Stimulated activated CD4-positive, alpha-beta T cell treated with anti-CD3 and anti-CD28 coated beads, Interleukin-15, amount 100 ng/mL, for 1 hour (primary cell): ENCODE results near the gene BPIFB6.

Experiments
- DNase-seq, 2 donors: peaks; one replicate each; pipeline ENCODE4 v3.0.0-alpha.2; 2020; ENCODE audit warnings: low read depth in 1 of 2, low spot score in 1 of 2

Gene BPIFB6

GRCh38 chr20:33015700-33016580, 15.5 kb upstream of the BPIFB6 start:
- no peak for DNase-seq

GRCh38 chr20:33016581-33017109, 14.8 kb upstream of the BPIFB6 start:
- DNase-seq: no peak

- no peak for DNase-seq
Observed at GRCh38 chr20:33017542-33017941, 13.9 kb upstream of the BPIFB6 start.

DNA sequence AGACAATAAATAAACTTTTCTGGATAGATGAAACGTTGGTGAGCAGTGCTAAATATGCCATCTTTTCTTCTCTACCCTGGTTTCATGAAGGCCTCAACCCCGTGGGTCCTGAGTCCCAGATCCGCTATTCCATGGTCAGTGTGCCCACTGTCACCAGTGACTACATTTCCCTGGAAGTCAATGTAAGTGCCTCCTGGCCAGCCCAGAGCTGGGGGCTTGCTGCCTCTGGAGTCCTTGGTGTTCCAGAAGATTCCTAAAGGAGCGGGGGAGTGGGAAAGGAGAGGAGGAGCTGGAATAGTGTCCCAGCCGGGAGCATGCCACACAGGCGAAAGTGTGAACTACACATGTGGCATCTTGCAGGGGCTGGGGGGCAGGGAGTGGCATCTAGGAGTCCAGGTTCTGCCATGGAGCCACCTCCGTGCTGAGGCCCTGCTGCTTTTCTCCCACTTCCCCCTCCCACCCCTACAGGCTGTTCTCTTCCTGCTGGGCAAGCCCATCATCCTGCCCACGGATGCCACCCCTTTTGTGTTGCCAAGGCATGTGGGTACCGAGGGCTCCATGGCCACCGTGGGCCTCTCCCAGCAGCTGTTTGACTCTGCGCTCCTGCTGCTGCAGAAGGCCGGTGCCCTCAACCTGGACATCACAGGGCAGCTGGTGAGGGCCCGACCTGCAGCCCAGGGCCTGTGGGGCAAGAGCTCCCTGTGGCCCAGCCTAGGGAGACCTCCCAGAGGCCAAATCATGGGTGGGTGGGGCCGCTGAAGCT, 13.1 kb upstream of the BPIFB6 start:
- DNase-seq: no peak

- no peak for DNase-seq
Observed at GRCh38 chr20:33019465-33020277, 11.8 kb upstream of the BPIFB6 start.

DNA sequence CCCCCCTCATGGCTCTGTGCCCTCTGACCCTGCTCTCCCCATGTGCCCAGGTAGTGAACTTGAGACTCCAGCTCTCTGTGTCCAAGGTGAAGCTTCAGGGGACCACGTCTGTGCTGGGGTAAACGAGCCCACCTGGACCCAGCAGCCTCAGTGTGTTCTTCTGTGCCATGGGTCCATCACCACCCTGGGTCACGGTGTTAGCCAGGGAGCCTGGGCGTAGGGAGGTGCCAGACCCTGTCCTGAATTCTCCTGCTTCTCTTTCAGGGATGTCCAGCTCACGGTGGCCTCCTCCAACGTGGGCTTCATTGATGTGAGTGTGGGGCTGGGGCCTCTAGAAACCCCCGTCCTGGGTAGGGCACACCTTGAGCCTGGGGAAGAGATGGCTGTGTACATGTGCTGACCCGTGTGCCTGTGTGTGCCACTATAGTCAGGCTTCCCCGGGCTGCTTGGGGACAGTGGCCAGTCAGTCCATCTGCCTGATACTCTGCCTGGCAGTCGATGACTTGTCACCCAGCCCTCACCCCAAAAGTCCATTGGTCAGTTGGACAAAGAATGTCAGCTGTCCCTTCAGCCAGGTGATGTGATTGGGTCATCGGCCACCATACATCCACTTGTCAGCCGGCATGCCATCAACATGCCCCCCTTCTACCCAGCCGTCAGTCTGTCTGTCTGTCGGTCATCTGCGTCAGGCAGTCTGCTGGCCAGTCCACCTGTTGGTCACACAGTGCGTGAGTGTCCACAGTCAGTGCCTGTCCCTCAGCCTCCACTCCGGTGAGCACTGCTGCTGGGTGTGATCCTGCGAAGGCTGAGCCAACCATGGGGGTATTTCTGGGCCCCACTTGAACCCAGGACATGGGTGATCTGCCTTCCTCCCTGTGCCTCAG, 10.9 kb upstream of the BPIFB6 start:
- no peak for DNase-seq

DNA sequence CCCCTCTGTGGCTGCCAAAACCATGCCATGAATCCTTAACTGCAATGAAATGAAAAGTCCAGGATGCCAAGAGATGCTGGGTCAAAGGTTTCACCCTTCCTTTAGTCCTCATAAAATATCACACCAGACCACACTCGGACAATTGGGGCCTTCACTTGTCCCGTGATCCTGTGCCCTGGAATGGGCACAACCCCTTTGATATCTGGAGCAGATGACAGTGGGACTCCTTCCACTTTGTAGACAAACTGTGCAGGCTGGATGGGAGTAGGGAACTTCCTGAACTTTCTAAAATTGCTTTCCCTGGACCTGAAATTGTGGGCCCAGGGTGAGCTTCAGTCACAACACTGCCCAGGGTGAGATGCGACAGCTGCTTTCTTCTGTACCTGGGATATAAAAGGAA, 9.6 kb upstream of the BPIFB6 start:
- no peak for DNase-seq

- no peak for DNase-seq
Observed at GRCh38 chr20:33022289-33022688, 9.2 kb upstream of the BPIFB6 start.

DNA sequence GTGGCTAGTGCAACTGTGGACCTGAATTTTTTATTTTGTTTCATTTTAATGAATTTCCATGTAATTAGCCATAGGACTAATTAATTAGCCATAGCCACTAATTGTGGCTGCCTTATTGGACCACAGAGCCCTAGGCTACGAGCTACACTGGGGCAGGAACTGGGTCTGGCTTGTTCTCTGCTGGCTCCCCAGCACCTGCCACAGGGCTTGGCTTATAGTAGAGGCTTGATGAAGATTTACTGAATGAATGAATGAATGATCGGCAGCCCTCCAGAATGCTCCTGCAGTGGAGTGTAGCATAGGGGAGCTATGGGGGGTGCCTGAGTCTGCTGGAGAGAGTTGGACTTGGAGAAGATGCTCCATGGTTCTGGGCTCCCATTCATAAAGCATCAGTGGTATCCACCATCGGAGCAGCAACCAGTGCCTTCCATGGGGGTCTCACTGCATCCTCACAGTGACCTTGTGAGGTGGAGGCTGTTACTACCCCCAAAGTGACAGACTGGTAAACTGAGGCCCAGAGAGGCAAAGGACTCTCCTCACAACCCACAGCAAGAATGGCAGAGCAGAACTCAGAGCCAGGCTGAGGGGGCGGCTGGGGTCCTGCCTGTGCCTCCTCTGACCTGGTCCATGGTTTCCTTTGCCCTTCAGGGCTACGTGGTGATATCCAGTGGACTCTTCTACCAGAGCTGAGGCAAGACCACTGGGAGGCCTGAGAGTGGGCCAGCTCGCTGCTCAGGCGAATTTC, 8.6 kb upstream of the BPIFB6 start:
- DNase-seq: no peak

GRCh38 chr20:33023439-33024242, 7.8 kb upstream of the BPIFB6 start:
- DNase-seq: no peak

GRCh38 chr20:33024243-33024560, 7.2 kb upstream of the BPIFB6 start:
- no peak for DNase-seq

DNA sequence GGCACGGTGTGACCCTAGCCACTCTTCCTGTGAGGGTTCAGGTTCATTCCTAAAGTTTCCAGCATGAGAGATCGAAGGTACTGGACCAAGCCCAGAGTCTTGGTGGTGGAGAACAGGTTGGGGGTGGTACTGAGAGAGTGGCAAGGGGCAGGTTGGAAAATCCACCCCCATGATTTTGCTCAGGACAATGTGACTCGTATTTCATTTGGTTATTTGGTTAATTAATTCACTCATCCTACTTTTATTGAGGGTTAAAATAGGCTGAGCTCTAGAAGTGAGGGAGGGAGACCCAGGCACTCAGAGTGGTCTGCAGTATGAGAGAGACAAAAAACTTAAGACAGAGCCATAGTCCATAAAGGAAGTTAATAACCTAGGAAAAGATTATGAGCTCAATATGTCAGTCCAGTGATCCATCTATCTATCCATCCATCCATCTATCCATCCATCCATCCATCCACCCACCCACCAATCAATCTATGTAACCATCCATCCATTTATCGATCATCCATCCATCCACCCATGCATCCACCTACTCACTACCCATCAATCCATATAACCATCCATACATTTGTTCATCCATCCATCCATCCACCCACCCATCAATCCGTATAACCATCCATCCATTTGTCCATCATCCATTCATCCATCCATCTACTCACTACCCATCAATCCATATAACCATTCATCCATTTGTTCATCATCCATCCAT, 6.7 kb upstream of the BPIFB6 start:
- DNase-seq: no peak

- DNase-seq: no peak
Observed at GRCh38 chr20:33025318-33025876, 6.1 kb upstream of the BPIFB6 start.

GRCh38 chr20:33026072-33026778, 5.2 kb upstream of the BPIFB6 start:
- DNase-seq: no peak

DNA sequence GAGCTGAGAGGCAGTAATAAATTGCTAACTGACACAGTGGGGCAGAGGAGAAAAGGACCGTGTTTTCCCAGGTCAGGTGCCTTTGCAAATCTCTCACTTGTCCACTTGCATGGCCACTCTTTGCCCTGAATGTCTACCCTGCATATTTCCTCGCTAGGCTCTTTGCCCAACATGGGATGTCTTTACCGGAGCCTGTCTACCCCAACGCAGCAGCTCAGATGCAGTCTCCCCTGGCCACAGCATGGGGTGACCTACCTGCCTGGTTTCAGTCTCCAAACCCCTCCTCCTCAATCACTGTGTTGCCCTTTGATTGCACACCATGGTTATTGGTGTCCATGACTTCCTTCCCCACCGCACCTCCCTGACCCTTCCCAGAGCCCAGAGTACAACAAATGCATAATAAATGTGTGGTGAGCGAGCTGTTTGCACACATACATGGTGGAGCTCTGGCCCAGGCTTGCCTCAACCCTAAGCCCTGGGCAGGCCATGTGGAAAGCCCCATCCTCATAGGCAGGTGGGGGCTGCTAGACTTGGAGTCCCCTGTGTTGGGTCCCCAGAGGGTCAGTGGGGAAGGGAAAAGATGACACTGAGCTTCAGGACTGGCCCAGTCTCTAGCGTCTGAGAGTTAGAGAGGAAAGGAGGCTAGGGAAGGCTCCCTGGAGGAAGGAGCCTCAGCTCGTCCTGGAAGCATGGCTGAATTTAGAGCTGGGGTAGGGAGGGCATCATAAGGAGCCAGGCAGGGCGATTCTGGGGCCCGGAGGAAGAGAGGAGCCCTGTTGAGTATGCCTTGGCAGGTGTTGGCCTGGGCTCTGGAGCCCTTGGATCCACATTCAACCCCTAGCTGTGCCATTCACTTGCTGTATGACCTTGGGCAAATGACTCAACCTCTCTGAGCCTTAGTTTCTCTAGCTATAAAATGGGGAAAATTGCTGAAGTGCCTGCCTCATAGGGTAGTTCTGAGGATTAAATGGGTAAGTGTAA, 4.4 kb upstream of the BPIFB6 start:
- no peak for DNase-seq
